OCI-LY3 (cell line): ENCODE results near the gene RHOT2.
A peak's percentile ranks its signal among the peaks of the same experiment; 100 is the strongest.

Source experiments
- H2AFZ ChIP-seq: fragments of 200-600, 300-600 bp; shearing (Covaris generic); 2 replicates; pipeline ENCODE4 v1.6.0; 2014; ENCODE audit warnings: antibody characterized with exemption, low read depth, low read length
- H3K27ac ChIP-seq: fragments of 200-600, 300-600 bp; sonication (generic); 2 replicates; pipeline ENCODE4 v1.5.1; 2014; ENCODE audit warnings: mild to moderate bottlenecking, low read length, moderate library complexity, mixed read lengths
- H3K27me3 ChIP-seq: fragments of 200-600, 300-600 bp; sonication (generic); 2 replicates; pipeline ENCODE4 v1.6.1; 2014; ENCODE audit warnings: low read depth, low read length, mixed read lengths
- H3K36me3 ChIP-seq: fragments of 200-600, 300-600 bp; sonication (generic); replicated peaks from 2 replicates; pipeline ENCODE3; 2014; ENCODE audit warnings: low read depth, low read length, mixed read lengths
- H3K4me1 ChIP-seq: fragments of 300-600, 200-600 bp; sonication (generic); 2 replicates; pipeline ENCODE4 v1.6.1; 2014; ENCODE audit warnings: low read length, mixed read lengths
- H3K4me2 ChIP-seq: fragments of 200-600, 300-600 bp; sonication (generic); 2 replicates; pipeline ENCODE4 v1.6.1; 2014; ENCODE audit warnings: low read length, mixed read lengths
- H3K4me3 ChIP-seq: fragments of 300-600, 200-600 bp; sonication (generic); 2 replicates; pipeline ENCODE4 v1.5.1; 2014; ENCODE audit warnings: antibody characterized with exemption, mild to moderate bottlenecking, low read length, moderate library complexity
- H3K79me2 ChIP-seq: fragments of 300-600, 200-600 bp; shearing (Covaris generic); 2 replicates; pipeline ENCODE4 v1.6.1; 2014; ENCODE audit warnings: mild to moderate bottlenecking, low read length, mixed read lengths
- H3K9ac ChIP-seq: fragments of 300-600, 200-600 bp; shearing (Covaris generic); 2 replicates; pipeline ENCODE4 v1.6.0; 2014; ENCODE audit warnings: mild to moderate bottlenecking, low read length, moderate library complexity
- H3K9me3 ChIP-seq: fragments of 200-600, 300-600 bp; shearing (Covaris generic); 2 replicates; pipeline ENCODE4 v1.6.1; 2014; ENCODE audit warnings: low read length, mixed read lengths; ENCODE audit not compliant: insufficient read depth
- H4K20me1 ChIP-seq: fragments of 200-600, 300-600 bp; sonication (generic); 2 replicates; pipeline ENCODE4 v1.6.1; 2016; ENCODE audit warnings: low read length, mixed read lengths; ENCODE audit not compliant: insufficient read depth
- CTCF ChIP-seq: fragments of 200-600, 300-600 bp; sonication (generic); IDR thresholded peaks from 2 replicates; pipeline ENCODE4 v1.5.1; 2014; ENCODE audit warnings: antibody characterized with exemption, low read length, low read depth
- EZH2phosphoT487 ChIP-seq: fragments of 200-600 bp; shearing (Covaris generic); IDR thresholded peaks from 2 replicates; pipeline ENCODE4 v1.6.1; 2018; ENCODE audit warnings: antibody characterized with exemption, mixed run types, low read depth

Gene RHOT2

GRCh38 chr16:645852-646678, 21.9 kb upstream of the RHOT2 start:
- H3K4me3 ChIP-seq: no peak overlapping the region
- H3K9ac ChIP-seq: no peak overlapping the region
- no peak overlapping the region for H2AFZ ChIP-seq
- no peak for TF ChIP-seq EZH2phosphoT487
- TF ChIP-seq CTCF: no peak
- H3K4me2 ChIP-seq: no peak overlapping the region
- H3K79me2 ChIP-seq: peaks cover 57% of the 10 kb centered on the region
- H3K4me1 ChIP-seq: peaks cover 18% of the 10 kb centered on the region
- H3K9me3 ChIP-seq: no peaks in the 10 kb centered on the region
- H3K27ac ChIP-seq: no peak overlapping the region
- peaks cover 3% of the 10 kb centered on the region for H3K36me3 ChIP-seq
- peaks cover 7% of the 10 kb centered on the region; the same call in 1 of the 2 replicates for H4K20me1 ChIP-seq
- H3K27me3 ChIP-seq: no peaks in the 10 kb centered on the region

- Histone ChIP-seq H3K36me3 (peaks cover 3% of the 10 kb centered on the region), H2AFZ (no peak overlapping the region), H3K9me3 (no peaks in the 10 kb centered on the region), H3K27me3 (no peaks in the 10 kb centered on the region), H3K79me2 (peaks cover 56% of the 10 kb centered on the region), H3K4me3 (no peak overlapping the region), H3K4me2 (0 out of 2 replicates have a peak overlapping the region, but pooled peaks have one; percentile 96), H4K20me1 (peaks cover 7% of the 10 kb centered on the region; the same call in 1 of the 2 replicates), H3K9ac (no peak overlapping the region), H3K4me1 (peaks cover 18% of the 10 kb centered on the region), H3K27ac (no peak overlapping the region)
- no peak for TF ChIP-seq CTCF
- no peak for TF ChIP-seq EZH2phosphoT487
Measured at GRCh38 chr16:646679-647172, 21.2 kb upstream of the RHOT2 start.

GRCh38 chr16:647173-647902, 20.6 kb upstream of the RHOT2 start:
- Histone ChIP-seq H3K4me1 (peaks cover 18% of the 10 kb centered on the region), H3K9ac (peak overlapping the region; percentile 79; the same call in 1 of the 2 replicates)

More at GRCh38 chr16:647173-647902, 20.6 kb upstream of the RHOT2 start:
- H2AFZ ChIP-seq: no peak overlapping the region
- H4K20me1 ChIP-seq: peaks cover 7% of the 10 kb centered on the region; the same call in 1 of the 2 replicates
- no peaks in the 10 kb centered on the region for H3K9me3 ChIP-seq
- no peak overlapping the region for H3K27ac ChIP-seq
- peak overlapping the region; percentile 82 for H3K4me3 ChIP-seq
- no peak for TF ChIP-seq EZH2phosphoT487
- TF ChIP-seq CTCF: no peak
- peaks cover 50% of the 10 kb centered on the region for H3K79me2 ChIP-seq
- no peaks in the 10 kb centered on the region for H3K27me3 ChIP-seq
- peak overlapping the region; percentile 96 for H3K4me2 ChIP-seq
- peaks cover 3% of the 10 kb centered on the region for H3K36me3 ChIP-seq
